H9 (cell line): ENCODE data around the gene HAPLN2. TPM values are rescaled to one million over a fixed set of nuclear protein-coding genes. Genes with fewer than 3 reads are reported as not detected.

Experiments used
- DNase-seq: peaks from one replicate; pipeline ENCODE4 v3.0.0-alpha.2; 2017
- H2AFZ ChIP-seq: one replicate; pipeline ENCODE4 v1.6.1; 2013; ENCODE audit warnings: mild to moderate bottlenecking, low read length, control low read depth, moderate library complexity
- H2AK5ac ChIP-seq: 2 replicates; pipeline ENCODE4 v1.6.1; 2013; ENCODE audit warnings: low read length, control low read depth, mixed read lengths; ENCODE audit not compliant: insufficient read length
- H2BK120ac ChIP-seq: one replicate; pipeline ENCODE4 v1.6.1; 2013; ENCODE audit warnings: low read depth, mild to moderate bottlenecking, low read length, control low read depth, inconsistent platforms; ENCODE audit not compliant: poor library complexity, severe bottlenecking
- H2BK12ac ChIP-seq: 2 replicates; pipeline ENCODE4 v1.6.1; 2013; ENCODE audit warnings: low read length, control low read depth, mixed read lengths, low read depth; ENCODE audit not compliant: insufficient read length
- H2BK15ac ChIP-seq: 2 replicates; pipeline ENCODE4 v1.6.1; 2013; ENCODE audit warnings: low read depth, low read length, control low read depth
- H2BK20ac ChIP-seq: one replicate; pipeline ENCODE4 v1.6.1; 2013; ENCODE audit warnings: low read depth, mild to moderate bottlenecking, low read length, control low read depth, inconsistent platforms; ENCODE audit not compliant: poor library complexity, severe bottlenecking
- H2BK5ac ChIP-seq: 2 replicates; pipeline ENCODE4 v1.6.1; 2013; ENCODE audit warnings: low read length, control low read depth, mixed read lengths; ENCODE audit not compliant: insufficient read length
- H3K14ac ChIP-seq: 2 replicates; pipeline ENCODE4 v1.6.1; 2013; ENCODE audit warnings: low read length, control low read depth; ENCODE audit not compliant: insufficient read depth
- H3K18ac ChIP-seq: 2 replicates; pipeline ENCODE4 v1.6.1; 2013; ENCODE audit warnings: low read depth, mild to moderate bottlenecking, mixed read lengths, low read length, control low read depth; ENCODE audit not compliant: insufficient read length
- H3K23ac ChIP-seq: 2 replicates; pipeline ENCODE4 v1.6.1; 2013; ENCODE audit warnings: low read length, control low read depth, mixed read lengths, low read depth; ENCODE audit not compliant: insufficient read length
- H3K23me2 ChIP-seq: 2 replicates; pipeline ENCODE4 v1.6.1; 2013; ENCODE audit warnings: low read depth, mild to moderate bottlenecking, mixed read lengths, low read length, control low read depth; ENCODE audit not compliant: insufficient read length, poor library complexity, severe bottlenecking
- H3K27ac ChIP-seq: 2 replicates; pipeline ENCODE4 v1.5.1; 2013; ENCODE audit warnings: low read length, control low read depth, mixed read lengths, low read depth; ENCODE audit not compliant: insufficient read length
- H3K27me3 ChIP-seq: 2 replicates; pipeline ENCODE4 v1.6.1; 2013; ENCODE audit warnings: low read length, control low read depth, inconsistent platforms; ENCODE audit not compliant: insufficient read depth
- H3K4ac ChIP-seq: 2 replicates; pipeline ENCODE4 v1.6.1; 2013; ENCODE audit warnings: low read depth, mild to moderate bottlenecking, control low read depth, inconsistent platforms, low read length, moderate library complexity
- H3K4me1 ChIP-seq: 2 replicates; pipeline ENCODE4 v1.6.1; 2013; ENCODE audit warnings: low read length, control low read depth, inconsistent platforms; ENCODE audit not compliant: insufficient read depth
- H3K4me2 ChIP-seq: 2 replicates; pipeline ENCODE4 v1.6.1; 2013; ENCODE audit warnings: low read length, control low read depth, mixed read lengths; ENCODE audit not compliant: insufficient read length, insufficient read depth
- H3K56ac ChIP-seq: 2 replicates; pipeline ENCODE4 v1.6.1; 2013; ENCODE audit warnings: low read depth, mild to moderate bottlenecking, mixed read lengths, low read length, control low read depth; ENCODE audit not compliant: insufficient read length
- H3K79me1 ChIP-seq: 2 replicates; pipeline ENCODE4 v1.6.1; 2013; ENCODE audit warnings: low read depth, mild to moderate bottlenecking, moderate library complexity, low read length, control low read depth, inconsistent platforms; ENCODE audit not compliant: insufficient read depth, poor library complexity, severe bottlenecking
- H3K79me2 ChIP-seq: 2 replicates; pipeline ENCODE4 v1.6.1; 2013; ENCODE audit warnings: low read length, control low read depth, inconsistent platforms; ENCODE audit not compliant: insufficient read depth
- H3K9ac ChIP-seq: 2 replicates; pipeline ENCODE4 v1.6.1; 2013; ENCODE audit warnings: low read length, control low read depth, mixed read lengths; ENCODE audit not compliant: insufficient read length; ENCODE audit errors: extremely low read depth
- H3K9me3 ChIP-seq: one replicate; pipeline ENCODE4 v1.6.1; 2013; ENCODE audit warnings: low read depth, low read length, inconsistent platforms; ENCODE audit not compliant: control insufficient read depth
- H3T11ph ChIP-seq: one replicate; pipeline ENCODE4 v1.6.1; 2013; ENCODE audit warnings: mild to moderate bottlenecking, low read length, control low read depth, inconsistent platforms
- H4K20me1 ChIP-seq: one replicate; pipeline ENCODE4 v1.6.1; 2013; ENCODE audit not compliant: control insufficient read depth, insufficient read length, insufficient read depth
- H4K5ac ChIP-seq: 2 replicates; pipeline ENCODE4 v1.6.1; 2013; ENCODE audit warnings: low read depth, mild to moderate bottlenecking, mixed read lengths, low read length, control low read depth; ENCODE audit not compliant: insufficient read length
- H4K8ac ChIP-seq: replicated peaks from 2 replicates; pipeline ENCODE4 v1.6.1; 2013; ENCODE audit warnings: low read length, control low read depth, mixed read lengths, low read depth; ENCODE audit not compliant: insufficient read length
- H4K91ac ChIP-seq: 2 replicates; pipeline ENCODE4 v1.6.1; 2013; ENCODE audit warnings: low read depth, mild to moderate bottlenecking, moderate library complexity, mixed read lengths, low read length, control low read depth; ENCODE audit not compliant: insufficient read length
- H3K27ac Mint-ChIP-seq, 3 experiments: 2 replicates in 2 of 3; 3 replicates in 1 of 3; pipeline ENCODE4 v1.8.0; 2020 to 2021; ENCODE audit warnings: mixed read lengths in 3 of 3, mild to moderate bottlenecking in 1 of 3, moderate library complexity in 1 of 3
- H3K27me3 Mint-ChIP-seq: 2 replicates; pipeline ENCODE4 v1.8.0; 2021; ENCODE audit warnings: low read depth, mild to moderate bottlenecking, moderate library complexity, mixed read lengths
- H3K36me3 Mint-ChIP-seq, 3 experiments: 2 replicates in 2 of 3; 3 replicates in 1 of 3; pipeline ENCODE4 v1.8.0; 2020 to 2021; ENCODE audit warnings: low read depth in 3 of 3, mixed read lengths in 3 of 3; ENCODE audit not compliant: insufficient read depth in 1 of 3
- H3K4me1 Mint-ChIP-seq, 2 experiments: 2 replicates each; pipeline ENCODE4 v1.8.0; 2020; ENCODE audit warnings: mixed read lengths in 2 of 2
- H3K4me3 Mint-ChIP-seq, 2 experiments: 2 replicates in 1 of 2; 3 replicates in 1 of 2; pipeline ENCODE4 v1.8.0; 2020 to 2021; ENCODE audit warnings: mild to moderate bottlenecking in 2 of 2, mixed read lengths in 2 of 2, moderate library complexity in 1 of 2
- H3K9me3 Mint-ChIP-seq, 2 experiments: 2 replicates in 1 of 2; 3 replicates in 1 of 2; pipeline ENCODE4 v1.8.0; 2020; ENCODE audit warnings: mild to moderate bottlenecking in 2 of 2, mixed read lengths in 2 of 2, moderate library complexity in 1 of 2
- WGBS: extraction: QIAGEN DNeasy Blood & Tissue Kit; methylation state at CpG from one replicate; pipeline ENCODE4 v1.1.7; 2013; ENCODE audit warnings: missing lambda C conversion rate, low lambda C conversion rate, mixed read lengths; ENCODE audit not compliant: insufficient read length; ENCODE audit errors: extremely low coverage; 5-methylcytosine and 5-hydroxymethylcytosine counted together
- total RNA-seq: library from RNA; stranded (reverse); gene quantifications from 2 replicates; pipeline ENCODE4 v1.2.1, GENCODE V29; 2021
- TF ChIP-seq, protein P1 (sequence below): fragments of 200-600 bp; sonication (generic); conservative IDR thresholded peaks from 3 replicates; pipeline ENCODE4 v1.8.0; 2021; ENCODE audit warnings: antibody characterized with exemption, mild to moderate bottlenecking

Gene HAPLN2
- total RNA-seq, 1 experiment from 2014 or later: 0.46 TPM

DNA sequence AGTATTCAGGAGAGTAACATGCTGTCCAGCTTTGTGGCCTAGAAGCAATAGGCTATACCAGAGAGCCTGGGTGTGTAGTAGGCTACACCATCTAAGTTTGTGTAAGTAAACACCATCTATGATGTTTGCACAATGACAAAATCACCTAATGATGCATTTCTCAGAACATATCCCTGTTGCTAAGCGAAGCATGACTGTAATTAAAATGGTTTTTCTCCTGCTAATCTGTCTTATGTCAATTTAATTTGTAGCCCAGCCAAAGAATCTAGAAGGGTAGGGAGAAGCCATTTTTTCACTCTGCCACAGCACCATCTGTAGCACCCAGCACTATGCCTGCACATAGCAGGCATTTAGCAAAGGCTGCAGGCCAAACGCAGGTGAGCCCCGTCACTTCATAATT lies 41.7 kb upstream of the HAPLN2 start:
- H2AFZ ChIP-seq: no peak overlapping the region
- no peak overlapping the region for H3K4me3 Mint-ChIP-seq
- WGBS: no CpG with 5 or more reads among the region's 3 CpGs
- no peak overlapping the region for H4K8ac ChIP-seq
- H3K4ac ChIP-seq: no peak overlapping the region
- H3K18ac ChIP-seq: no peak overlapping the region
- no peak overlapping the region for H3K27ac Mint-ChIP-seq
- H3K9ac ChIP-seq: no peak overlapping the region
- no peak overlapping the region for H2BK15ac ChIP-seq
- H3K23ac ChIP-seq: no peak overlapping the region
- TF ChIP-seq, protein P1, sequence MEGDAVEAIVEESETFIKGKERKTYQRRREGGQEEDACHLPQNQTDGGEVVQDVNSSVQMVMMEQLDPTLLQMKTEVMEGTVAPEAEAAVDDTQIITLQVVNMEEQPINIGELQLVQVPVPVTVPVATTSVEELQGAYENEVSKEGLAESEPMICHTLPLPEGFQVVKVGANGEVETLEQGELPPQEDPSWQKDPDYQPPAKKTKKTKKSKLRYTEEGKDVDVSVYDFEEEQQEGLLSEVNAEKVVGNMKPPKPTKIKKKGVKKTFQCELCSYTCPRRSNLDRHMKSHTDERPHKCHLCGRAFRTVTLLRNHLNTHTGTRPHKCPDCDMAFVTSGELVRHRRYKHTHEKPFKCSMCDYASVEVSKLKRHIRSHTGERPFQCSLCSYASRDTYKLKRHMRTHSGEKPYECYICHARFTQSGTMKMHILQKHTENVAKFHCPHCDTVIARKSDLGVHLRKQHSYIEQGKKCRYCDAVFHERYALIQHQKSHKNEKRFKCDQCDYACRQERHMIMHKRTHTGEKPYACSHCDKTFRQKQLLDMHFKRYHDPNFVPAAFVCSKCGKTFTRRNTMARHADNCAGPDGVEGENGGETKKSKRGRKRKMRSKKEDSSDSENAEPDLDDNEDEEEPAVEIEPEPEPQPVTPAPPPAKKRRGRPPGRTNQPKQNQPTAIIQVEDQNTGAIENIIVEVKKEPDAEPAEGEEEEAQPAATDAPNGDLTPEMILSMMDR: no peak
- H3K56ac ChIP-seq: no peak overlapping the region
- peaks cover 7% of the 10 kb centered on the region for H3K27me3 Mint-ChIP-seq
- no peak overlapping the region for H2BK5ac ChIP-seq
- no peak overlapping the region for H2BK20ac ChIP-seq
- no peak overlapping the region for H3K27ac ChIP-seq
- H2AK5ac ChIP-seq: no peak overlapping the region
- no peak overlapping the region for H3K4me2 ChIP-seq
- no peaks in the 10 kb centered on the region for H3K79me2 ChIP-seq
- no peaks in the 10 kb centered on the region for H3K27me3 ChIP-seq
- no peak overlapping the region for H4K5ac ChIP-seq
- H3K9me3 Mint-ChIP-seq: no peaks in the 10 kb centered on the region
- no peak overlapping the region for H4K91ac ChIP-seq
- H3K79me1 ChIP-seq: no peaks in the 10 kb centered on the region
- H3K36me3 Mint-ChIP-seq: no peaks in the 10 kb centered on the region
- H3K14ac ChIP-seq: no peak overlapping the region
- peaks cover 0 to 5% of the 10 kb centered on the region in 2 experiments; a peak in 2 of 4 replicates for H3K4me1 Mint-ChIP-seq
- H3K4me1 ChIP-seq: no peaks in the 10 kb centered on the region
- H2BK120ac ChIP-seq: no peak overlapping the region
- H3T11ph ChIP-seq: no peak overlapping the region
- H4K20me1 ChIP-seq: no peaks in the 10 kb centered on the region
- no peak overlapping the region for H2BK12ac ChIP-seq
- no peaks in the 10 kb centered on the region for H3K9me3 ChIP-seq
- no peak for DNase-seq
- H3K23me2 ChIP-seq: no peaks in the 10 kb centered on the region
